Measurements from ENCODE around the gene PADI3. TPM values are rescaled to one million over a fixed set of nuclear protein-coding genes. Genes with fewer than 3 reads are reported as not detected.

PADI3 gene
- total and polyA plus RNA-seq, 2 of the 13 experiments (the other 11 are each of a cell fraction or from before 2014, with no cell fraction given), result not detected

DNA sequence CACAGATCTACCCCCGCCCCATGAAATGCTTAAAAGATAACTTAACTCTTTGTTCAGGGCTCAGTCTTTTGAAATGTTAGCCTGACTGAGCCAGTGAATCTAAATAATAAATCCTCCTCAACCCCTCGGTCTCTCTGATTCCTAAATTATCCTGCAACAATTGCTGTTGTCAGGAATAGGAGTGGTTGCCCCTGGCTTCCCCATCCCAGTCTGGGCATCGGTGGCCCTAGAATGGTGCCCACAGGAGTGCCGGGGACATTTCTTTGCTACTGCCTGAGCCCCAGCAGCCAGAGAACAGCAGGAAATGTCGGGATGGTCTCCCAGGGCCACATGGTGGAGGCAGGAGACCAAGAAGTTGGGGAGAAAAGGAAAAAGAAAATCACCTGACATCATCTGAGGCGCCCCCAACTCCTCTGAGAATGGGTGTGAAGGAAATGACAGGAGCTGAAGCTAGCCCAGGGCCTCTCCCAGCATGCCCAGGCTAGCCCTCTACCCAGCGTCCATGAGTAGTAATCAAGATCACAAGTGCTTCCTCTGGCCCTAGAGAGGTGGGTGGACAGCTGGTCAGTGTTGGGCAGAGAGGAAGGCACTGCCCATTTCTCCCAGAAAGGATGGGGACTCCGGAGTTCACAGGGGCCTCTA is 60.6 kb downstream of the PADI3 start:
- Histone ChIP-seq H3K4me1 (ENCODE audit: insufficient read depth, low read length) (no peaks in the 10 kb centered on the region), H3K4me3 (replicated peaks in 1 of 3; ENCODE audit: insufficient read depth in 1 of 3, low read depth in 2 of 3, low read length in 3 of 3) (no peak overlapping the region), H3K27me3 (ENCODE audit: control insufficient read depth in 1 of 2, insufficient read depth in 2 of 2, low read length in 2 of 2) (peaks cover 0 to 3% of the 10 kb centered on the region in 2 experiments; a peak in 2 of 5 replicates), H3K79me2 (ENCODE audit: insufficient read depth, low read length) (no peaks in the 10 kb centered on the region), H3K36me3 (replicated peaks in 1 of 2; ENCODE audit: control insufficient read depth in 1 of 2, insufficient read depth in 2 of 2, low read length in 2 of 2) (no peaks in the 10 kb centered on the region), H3K4me2 (ENCODE audit: low read depth, low read length) (no peak overlapping the region), H3K27ac (ENCODE audit: extremely low read length, insufficient read depth, low read length) (no peak overlapping the region), H2AFZ (ENCODE audit: low read length) (no peak overlapping the region), H4K20me1 (ENCODE audit: insufficient read depth, low read length) (no peaks in the 10 kb centered on the region), H3K9ac (ENCODE audit: insufficient read depth, low read depth, low read length) (no peak overlapping the region), H3K9me3 (ENCODE audit: low read length) (no peaks in the 10 kb centered on the region)
- FAIRE-seq (no peak), DNase-seq (ENCODE audit: low spot score) (no peak), ATAC-seq (no peak)
- in situ Hi-C loops (cut with HindIII; ENCODE audit: extremely low pct_ligation_motif_present, low pct_unique_long_range_greater_than_20kb) (no loop called here), intact Hi-C loops (cut with micrococcal nuclease; ENCODE audit: unreplicated experiment) (no loop called here)
- ChIA-PET CTCF (ENCODE audit: low intra/inter-chr PET ratio, low total read pairs) (no interaction called here), POLR2A (no interaction called here)
- BruUV-seq (replicated peaks), result no TSS peak
- 23% methylated on average over 6 of the region's 8 CpGs for WGBS (ENCODE audit: low lambda C conversion rate)
- TF ChIP-seq ZBTB21 (CRISPR knock-in tag; IDR thresholded peaks at IDR 0.05), result no peak
- no peak for TF ChIP-seq ZNF652 (CRISPR knock-in tag; IDR thresholded peaks at IDR 0.05; ENCODE audit: borderline replicate concordance, low read depth)
- TF ChIP-seq ZNF552 (CRISPR knock-in tag; IDR thresholded peaks at IDR 0.05; ENCODE audit: borderline replicate concordance), result no peak
- TF ChIP-seq, protein P1, sequence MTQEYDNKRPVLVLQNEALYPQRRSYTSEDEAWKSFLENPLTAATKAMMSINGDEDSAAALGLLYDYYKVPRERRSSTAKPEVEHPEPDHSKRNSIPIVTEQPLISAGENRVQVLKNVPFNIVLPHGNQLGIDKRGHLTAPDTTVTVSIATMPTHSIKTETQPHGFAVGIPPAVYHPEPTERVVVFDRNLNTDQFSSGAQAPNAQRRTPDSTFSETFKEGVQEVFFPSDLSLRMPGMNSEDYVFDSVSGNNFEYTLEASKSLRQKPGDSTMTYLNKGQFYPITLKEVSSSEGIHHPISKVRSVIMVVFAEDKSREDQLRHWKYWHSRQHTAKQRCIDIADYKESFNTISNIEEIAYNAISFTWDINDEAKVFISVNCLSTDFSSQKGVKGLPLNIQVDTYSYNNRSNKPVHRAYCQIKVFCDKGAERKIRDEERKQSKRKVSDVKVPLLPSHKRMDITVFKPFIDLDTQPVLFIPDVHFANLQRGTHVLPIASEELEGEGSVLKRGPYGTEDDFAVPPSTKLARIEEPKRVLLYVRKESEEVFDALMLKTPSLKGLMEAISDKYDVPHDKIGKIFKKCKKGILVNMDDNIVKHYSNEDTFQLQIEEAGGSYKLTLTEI (CRISPR knock-in tag; conservative IDR thresholded peaks at IDR 0.05), result no peak
- TF ChIP-seq FOSL2 (CRISPR knock-in tag; IDR thresholded peaks at IDR 0.05), result no peak
- TF ChIP-seq, protein P2, sequence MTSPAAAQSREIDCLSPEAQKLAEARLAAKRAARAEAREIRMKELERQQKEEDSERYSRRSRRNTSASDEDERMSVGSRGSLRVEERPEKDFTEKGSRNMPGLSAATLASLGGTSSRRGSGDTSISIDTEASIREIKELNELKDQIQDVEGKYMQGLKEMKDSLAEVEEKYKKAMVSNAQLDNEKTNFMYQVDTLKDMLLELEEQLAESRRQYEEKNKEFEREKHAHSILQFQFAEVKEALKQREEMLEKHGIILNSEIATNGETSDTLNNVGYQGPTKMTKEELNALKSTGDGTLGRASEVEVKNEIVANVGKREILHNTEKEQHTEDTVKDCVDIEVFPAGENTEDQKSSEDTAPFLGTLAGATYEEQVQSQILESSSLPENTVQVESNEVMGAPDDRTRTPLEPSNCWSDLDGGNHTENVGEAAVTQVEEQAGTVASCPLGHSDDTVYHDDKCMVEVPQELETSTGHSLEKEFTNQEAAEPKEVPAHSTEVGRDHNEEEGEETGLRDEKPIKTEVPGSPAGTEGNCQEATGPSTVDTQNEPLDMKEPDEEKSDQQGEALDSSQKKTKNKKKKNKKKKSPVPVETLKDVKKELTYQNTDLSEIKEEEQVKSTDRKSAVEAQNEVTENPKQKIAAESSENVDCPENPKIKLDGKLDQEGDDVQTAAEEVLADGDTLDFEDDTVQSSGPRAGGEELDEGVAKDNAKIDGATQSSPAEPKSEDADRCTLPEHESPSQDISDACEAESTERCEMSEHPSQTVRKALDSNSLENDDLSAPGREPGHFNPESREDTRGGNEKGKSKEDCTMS (CRISPR knock-in tag; conservative IDR thresholded peaks at IDR 0.05), result no peak
- no peak for TF ChIP-seq MED13 (CRISPR knock-in tag; IDR thresholded peaks at IDR 0.05)
- TF ChIP-seq, protein P3, sequence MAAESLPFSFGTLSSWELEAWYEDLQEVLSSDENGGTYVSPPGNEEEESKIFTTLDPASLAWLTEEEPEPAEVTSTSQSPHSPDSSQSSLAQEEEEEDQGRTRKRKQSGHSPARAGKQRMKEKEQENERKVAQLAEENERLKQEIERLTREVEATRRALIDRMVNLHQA (CRISPR knock-in tag; IDR thresholded peaks at IDR 0.05), result no peak
- TF ChIP-seq, protein P4, sequence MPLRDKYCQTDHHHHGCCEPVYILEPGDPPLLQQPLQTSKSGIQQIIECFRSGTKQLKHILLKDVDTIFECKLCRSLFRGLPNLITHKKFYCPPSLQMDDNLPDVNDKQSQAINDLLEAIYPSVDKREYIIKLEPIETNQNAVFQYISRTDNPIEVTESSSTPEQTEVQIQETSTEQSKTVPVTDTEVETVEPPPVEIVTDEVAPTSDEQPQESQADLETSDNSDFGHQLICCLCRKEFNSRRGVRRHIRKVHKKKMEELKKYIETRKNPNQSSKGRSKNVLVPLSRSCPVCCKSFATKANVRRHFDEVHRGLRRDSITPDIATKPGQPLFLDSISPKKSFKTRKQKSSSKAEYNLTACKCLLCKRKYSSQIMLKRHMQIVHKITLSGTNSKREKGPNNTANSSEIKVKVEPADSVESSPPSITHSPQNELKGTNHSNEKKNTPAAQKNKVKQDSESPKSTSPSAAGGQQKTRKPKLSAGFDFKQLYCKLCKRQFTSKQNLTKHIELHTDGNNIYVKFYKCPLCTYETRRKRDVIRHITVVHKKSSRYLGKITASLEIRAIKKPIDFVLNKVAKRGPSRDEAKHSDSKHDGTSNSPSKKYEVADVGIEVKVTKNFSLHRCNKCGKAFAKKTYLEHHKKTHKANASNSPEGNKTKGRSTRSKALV (CRISPR knock-in tag; IDR thresholded peaks at IDR 0.05), result no peak
- TF ChIP-seq RBM39 (IDR thresholded peaks at IDR 0.05; ENCODE audit: low read depth, low read length, poor library complexity, severe bottlenecking), result no peak
- no peak for TF ChIP-seq HNRNPLL (IDR thresholded peaks at IDR 0.05; ENCODE audit: low read depth, low read length, poor library complexity, severe bottlenecking)
- TF ChIP-seq KAT7 (CRISPR knock-in tag; IDR thresholded peaks at IDR 0.05; ENCODE audit: borderline replicate concordance), result no peak

Data from HepG2 (cell line).